ENCODE results near the gene SERTM1.

The SERTM1 gene

DNA sequence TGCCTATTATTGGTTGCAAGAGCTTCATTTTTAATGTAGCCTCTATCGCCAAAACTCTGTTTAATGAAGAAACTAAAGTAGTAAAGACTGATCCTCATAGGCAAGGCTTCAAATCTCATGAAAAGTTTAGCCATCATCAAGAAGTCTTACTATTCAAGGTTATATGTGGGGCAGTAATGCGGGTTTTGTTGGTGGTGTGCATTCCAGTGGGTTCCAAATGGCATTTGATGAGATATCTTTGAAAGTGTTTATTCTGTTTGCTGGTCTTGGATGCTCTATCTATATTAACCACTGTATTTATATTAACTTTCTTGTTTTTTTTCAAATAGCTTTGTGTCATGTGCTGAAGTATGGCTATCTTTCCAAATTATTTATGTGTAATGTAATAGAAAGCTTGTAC, 72.2 kb downstream of the SERTM1 start:
- no peak for DNase-seq (ENCODE audit: low spot score)
- TF ChIP-seq, protein P1, sequence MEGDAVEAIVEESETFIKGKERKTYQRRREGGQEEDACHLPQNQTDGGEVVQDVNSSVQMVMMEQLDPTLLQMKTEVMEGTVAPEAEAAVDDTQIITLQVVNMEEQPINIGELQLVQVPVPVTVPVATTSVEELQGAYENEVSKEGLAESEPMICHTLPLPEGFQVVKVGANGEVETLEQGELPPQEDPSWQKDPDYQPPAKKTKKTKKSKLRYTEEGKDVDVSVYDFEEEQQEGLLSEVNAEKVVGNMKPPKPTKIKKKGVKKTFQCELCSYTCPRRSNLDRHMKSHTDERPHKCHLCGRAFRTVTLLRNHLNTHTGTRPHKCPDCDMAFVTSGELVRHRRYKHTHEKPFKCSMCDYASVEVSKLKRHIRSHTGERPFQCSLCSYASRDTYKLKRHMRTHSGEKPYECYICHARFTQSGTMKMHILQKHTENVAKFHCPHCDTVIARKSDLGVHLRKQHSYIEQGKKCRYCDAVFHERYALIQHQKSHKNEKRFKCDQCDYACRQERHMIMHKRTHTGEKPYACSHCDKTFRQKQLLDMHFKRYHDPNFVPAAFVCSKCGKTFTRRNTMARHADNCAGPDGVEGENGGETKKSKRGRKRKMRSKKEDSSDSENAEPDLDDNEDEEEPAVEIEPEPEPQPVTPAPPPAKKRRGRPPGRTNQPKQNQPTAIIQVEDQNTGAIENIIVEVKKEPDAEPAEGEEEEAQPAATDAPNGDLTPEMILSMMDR (IDR thresholded peaks at IDR 0.05; ENCODE audit: extremely low read depth, missing control alignments), result no peak
